Stimulated activated CD4-positive, alpha-beta T cell treated with anti-CD3 and anti-CD28 coated beads, Interleukin-4, amount 100 ng/mL, for 24 hours (primary cell): ENCODE results near the gene GADD45A.
"Not testable (repeated sequence)": the region's sequence is repeated elsewhere in the genome, so short reads cannot be mapped to it uniquely, and the experiment has no call there.

Experiments
- DNase-seq: peaks from one replicate; pipeline ENCODE4 v3.0.0-alpha.2; 2020

GADD45A gene

GRCh38 chr1:67723126-67723525 is 38.1 kb downstream of the GADD45A start:
- DNase-seq, result no peak

DNA sequence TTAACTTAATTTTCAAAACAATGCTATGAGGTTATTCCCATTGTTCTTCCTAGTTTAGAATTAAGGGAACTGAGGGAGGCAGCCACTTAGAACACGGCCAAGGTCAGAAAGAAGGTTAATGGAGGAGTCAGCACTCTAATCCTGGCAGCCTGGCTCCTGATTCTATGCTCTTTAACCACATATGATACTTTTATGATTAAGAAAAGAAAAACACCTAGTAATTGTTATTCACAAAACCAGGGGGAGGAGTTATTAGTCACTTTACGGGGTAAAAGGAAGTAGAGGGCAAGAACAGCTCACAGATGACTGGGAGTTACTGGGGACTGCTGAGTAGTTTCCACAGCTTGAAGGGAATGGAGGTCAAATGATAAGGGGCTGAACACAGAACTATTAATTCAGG is 38.6 kb downstream of the GADD45A start:
- peak; percentile 34 for DNase-seq

GRCh38 chr1:67724928-67725560 is 40.0 kb downstream of the GADD45A start:
- no peak for DNase-seq

- DNase-seq, result no peak
Measured at GRCh38 chr1:67726224-67726623, 41.2 kb downstream of the GADD45A start.

DNA sequence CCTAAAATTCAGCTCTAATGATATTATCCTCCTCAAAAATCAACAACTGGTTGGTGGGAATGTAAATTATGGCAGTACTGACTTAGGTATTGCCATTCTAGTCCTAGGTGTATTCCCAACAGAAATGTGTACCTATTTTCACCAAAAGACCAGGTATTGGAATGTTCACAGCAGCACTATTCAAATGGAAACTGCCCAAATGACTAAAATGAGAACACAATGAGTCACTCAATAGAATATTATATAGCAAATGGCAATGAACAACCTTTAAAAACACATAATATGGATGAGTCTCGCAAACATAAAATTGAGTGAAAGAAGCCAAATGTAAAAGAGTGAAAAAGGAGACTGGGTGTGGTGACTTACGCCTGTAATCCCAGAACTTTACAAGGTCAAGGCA is 44.9 kb downstream of the GADD45A start:
- no peak for DNase-seq

DNA sequence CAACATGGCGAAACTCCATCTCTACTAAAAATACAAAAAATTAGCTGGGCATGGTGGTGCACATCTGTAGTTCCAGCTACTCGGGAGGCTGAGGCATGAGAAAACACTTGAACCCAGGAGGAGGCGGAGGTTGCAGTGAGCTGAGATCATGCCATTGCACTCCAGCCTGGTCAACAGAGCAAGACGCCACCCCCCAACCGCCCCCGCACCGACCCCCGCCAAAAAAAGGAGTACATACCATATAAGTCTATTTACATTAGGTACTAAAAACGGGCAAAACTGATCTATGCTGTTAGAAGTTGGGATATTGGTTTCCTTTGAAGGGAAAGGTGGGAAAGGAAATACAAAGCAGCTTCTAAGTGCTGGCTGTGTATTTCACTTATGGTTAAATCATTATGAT is 45.3 kb downstream of the GADD45A start:
- not testable (repeated sequence) for DNase-seq

- DNase-seq, result no peak
Measured at GRCh38 chr1:67731322-67731721, 46.3 kb downstream of the GADD45A start.

- no peak for DNase-seq
Measured at GRCh38 chr1:67732750-67733151, 47.8 kb downstream of the GADD45A start.

DNA sequence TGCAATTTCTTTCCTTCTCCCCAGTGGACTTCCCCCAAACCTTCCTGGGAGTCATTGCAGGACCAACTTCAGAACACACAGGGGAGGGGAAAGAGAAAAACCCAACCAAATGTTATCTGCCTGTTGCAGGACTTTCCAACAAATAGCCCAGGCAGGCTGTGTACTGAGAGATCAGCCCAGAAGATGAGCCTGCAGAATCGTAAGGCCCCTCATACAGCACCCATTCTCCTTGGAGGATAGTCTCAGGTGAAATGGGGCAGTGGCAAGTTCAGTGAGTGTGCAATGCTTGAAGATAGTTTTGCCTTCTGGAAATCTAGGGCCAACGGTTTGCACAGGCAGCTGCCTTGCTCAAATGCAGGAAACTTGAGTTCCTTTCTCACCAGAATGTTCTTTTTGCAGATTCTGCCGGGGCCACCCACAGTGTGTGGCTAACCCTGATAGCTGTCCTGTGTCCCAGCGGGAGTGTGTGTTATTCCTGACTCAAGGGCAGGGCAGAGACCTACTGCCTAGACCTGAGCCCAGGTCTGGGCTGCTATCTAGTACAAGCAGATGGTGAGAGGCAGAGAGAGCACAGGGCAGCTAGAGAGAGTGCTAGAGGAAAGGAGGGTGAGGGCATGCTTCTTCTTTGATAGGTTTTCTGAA is 48.8 kb downstream of the GADD45A start:
- DNase-seq, result no peak

- DNase-seq, result no peak
Measured at GRCh38 chr1:67734323-67734690, 49.3 kb downstream of the GADD45A start.

GRCh38 chr1:67735206-67735605 is 50.2 kb downstream of the GADD45A start:
- DNase-seq, result no peak

DNA sequence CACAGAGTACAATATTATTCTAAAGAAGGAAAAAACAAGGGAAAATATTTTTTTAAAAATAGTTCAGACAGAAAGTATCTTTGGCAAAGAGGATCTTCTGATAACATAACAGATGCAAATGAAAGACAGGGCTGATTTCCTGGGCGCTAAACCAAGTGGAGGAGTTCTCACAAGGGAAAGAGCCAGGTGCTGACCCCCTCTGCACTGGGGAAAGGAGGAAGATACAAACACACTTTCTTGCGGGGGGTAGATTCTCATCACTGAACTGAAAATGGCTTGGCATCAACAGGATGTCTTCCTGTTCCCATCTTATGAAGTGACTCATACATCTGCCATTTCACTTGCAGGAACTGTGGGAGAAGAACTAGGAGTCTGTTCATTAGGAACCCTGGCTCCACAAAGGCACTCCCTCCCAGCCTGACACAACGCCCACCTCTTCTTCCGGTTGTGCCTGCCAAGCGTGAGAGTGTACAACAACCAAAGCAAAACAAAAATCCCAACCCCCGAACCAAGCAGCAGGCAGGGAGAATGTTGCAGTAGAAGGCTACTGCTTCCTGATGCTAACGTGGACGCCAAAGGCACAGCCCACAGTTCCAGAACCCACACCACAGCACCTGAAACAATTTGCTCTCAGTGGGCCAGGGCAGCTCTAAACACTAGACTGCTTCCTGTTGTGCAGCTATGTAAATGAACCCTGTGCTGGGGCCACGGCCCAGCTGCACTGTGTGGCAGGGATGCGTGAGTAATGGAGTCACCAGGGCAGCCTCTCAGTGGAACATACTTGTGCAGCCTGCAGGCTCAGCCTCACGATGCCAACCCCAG is 51.0 kb downstream of the GADD45A start:
- DNase-seq, result peak; percentile 32

GRCh38 chr1:67736750-67737149 is 51.7 kb downstream of the GADD45A start:
- DNase-seq, result no peak

DNA sequence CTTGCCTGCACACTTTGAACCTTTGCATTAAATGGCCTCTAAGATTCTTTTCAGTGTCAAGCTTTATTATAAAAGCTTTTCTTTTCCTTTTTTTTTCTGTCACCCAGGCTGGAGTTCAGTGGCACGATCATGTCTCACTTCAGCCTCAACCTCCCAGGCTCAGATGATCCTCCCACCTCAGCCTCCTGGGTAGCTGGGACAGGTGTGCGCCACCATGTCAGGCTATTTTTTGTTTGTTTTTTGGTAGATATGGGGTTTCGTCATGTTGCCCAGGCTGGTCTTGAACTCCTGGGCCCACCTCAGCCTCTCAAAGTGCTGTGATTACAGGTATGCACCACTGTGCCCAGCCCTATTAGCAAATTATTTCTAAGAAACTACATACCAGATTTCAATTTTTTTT is 52.9 kb downstream of the GADD45A start:
- no peak for DNase-seq
